Endodermal cell (in vitro differentiated cells): ENCODE results near the gene IQCM. TPM values are rescaled to one million over a fixed set of nuclear protein-coding genes. Genes with fewer than 3 reads are reported as not detected.

Source experiments
- DNase-seq: peaks from one replicate; pipeline ENCODE4 v3.0.0-alpha.2; 2017
- H3K27ac ChIP-seq: 2 replicates; pipeline ENCODE4 v1.5.1; 2013; ENCODE audit warnings: mild to moderate bottlenecking, low read depth, low read length, moderate library complexity
- H3K27me3 ChIP-seq: 2 replicates; pipeline ENCODE4 v1.6.1; 2013; ENCODE audit warnings: mild to moderate bottlenecking, low read length, moderate library complexity; ENCODE audit not compliant: insufficient read depth, control insufficient read depth, poor library complexity, severe bottlenecking
- H3K36me3 ChIP-seq: 2 replicates; pipeline ENCODE4 v1.7.0; 2013; ENCODE audit warnings: mild to moderate bottlenecking, low read length, moderate library complexity; ENCODE audit not compliant: control insufficient read depth, insufficient read depth
- H3K4me1 ChIP-seq: one replicate; pipeline ENCODE4 v1.7.0; 2013; ENCODE audit warnings: low read length; ENCODE audit not compliant: control insufficient read depth, insufficient read depth
- H3K4me3 ChIP-seq: 2 replicates; pipeline ENCODE4 v1.5.1; 2013; ENCODE audit warnings: mild to moderate bottlenecking, low read length, moderate library complexity
- H3K9ac ChIP-seq: 2 replicates; pipeline ENCODE4 v1.6.1; 2013; ENCODE audit warnings: mild to moderate bottlenecking, low read length, moderate library complexity; ENCODE audit not compliant: poor library complexity, severe bottlenecking; ENCODE audit errors: extremely low read depth
- H3K9me3 ChIP-seq: 2 replicates; pipeline ENCODE4 v1.6.1; 2013; ENCODE audit warnings: mild to moderate bottlenecking, low read length, moderate library complexity; ENCODE audit not compliant: control insufficient read depth
- H3K27ac Mint-ChIP-seq: 2 replicates; pipeline ENCODE4 v1.8.0; 2020; ENCODE audit warnings: mixed read lengths
- H3K27me3 Mint-ChIP-seq: 2 replicates; pipeline ENCODE4 v1.8.0; 2021; ENCODE audit warnings: mild to moderate bottlenecking, mixed read lengths; ENCODE audit not compliant: insufficient read depth
- H3K36me3 Mint-ChIP-seq: 2 replicates; pipeline ENCODE4 v1.8.0; 2020; ENCODE audit warnings: low read depth, mixed read lengths
- H3K4me1 Mint-ChIP-seq: 2 replicates; pipeline ENCODE4 v1.8.0; 2020; ENCODE audit warnings: mixed read lengths
- H3K4me3 Mint-ChIP-seq: 2 replicates; pipeline ENCODE4 v1.8.0; 2020; ENCODE audit warnings: mild to moderate bottlenecking, moderate library complexity, mixed read lengths
- H3K9me3 Mint-ChIP-seq: 2 replicates; pipeline ENCODE4 v1.8.0; 2020; ENCODE audit warnings: mild to moderate bottlenecking, mixed read lengths
- CTCF ChIP-seq: fragments of 200-600 bp; sonication (generic); conservative IDR thresholded peaks from 2 replicates; pipeline ENCODE4 v1.5.0; 2021; ENCODE audit warnings: antibody characterized with exemption, mild to moderate bottlenecking
- WGBS, 2 experiments: methylation state at CpG; one replicate each; pipeline versions ENCODE4 v1.1.5 to v1.1.7; 2013; ENCODE audit warnings: missing lambda C conversion rate in 2 of 2, mixed read lengths in 1 of 2; ENCODE audit not compliant: insufficient coverage in 1 of 2, insufficient read length in 1 of 2; 5-methylcytosine and 5-hydroxymethylcytosine counted together
- total RNA-seq, 2 donors: library from RNA; stranded (reverse); fragmentation: NEBNext Ultra II Directional in 1 of 2; extraction: Animal tissue kit (Norgen Biotek cat#: 25700) in 1 of 2; gene quantifications; 2 replicates in 1 of 2; 3 replicates in 1 of 2; pipeline ENCODE4 v1.2.1, GENCODE V29; 2021

Gene IQCM
- total RNA-seq, 2 donors from 2014 or later: not detected

DNA sequence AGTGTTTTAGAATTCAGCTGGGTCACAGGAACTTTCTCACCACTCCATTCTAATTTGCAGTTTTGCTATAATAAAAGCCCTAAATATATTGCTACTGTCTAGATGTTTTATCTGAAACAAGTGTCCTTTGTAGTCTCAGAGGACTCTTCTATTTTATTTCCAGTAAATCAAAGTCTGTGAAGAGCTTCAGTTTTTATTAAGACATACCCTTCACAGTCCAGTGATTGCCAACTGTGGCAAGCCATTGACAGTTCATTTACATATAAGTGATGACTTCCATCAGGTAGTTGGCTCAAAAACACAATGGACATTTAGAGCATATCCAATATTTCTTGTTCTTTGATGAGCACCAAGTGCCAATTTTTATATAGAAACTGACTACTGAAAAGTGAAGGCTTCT, 466.1 kb downstream of the IQCM start:
- no peak for DNase-seq
- Mint-ChIP-seq H3K4me3 (no peak overlapping the region), H3K27me3 (no peaks in the 10 kb centered on the region), H3K4me1 (no peaks in the 10 kb centered on the region), H3K36me3 (no peaks in the 10 kb centered on the region), H3K9me3 (peaks cover 6% of the 10 kb centered on the region), H3K27ac (no peak overlapping the region)
- H3K36me3 ChIP-seq: no peaks in the 10 kb centered on the region
- no peak for TF ChIP-seq CTCF
- no peak overlapping the region for H3K9ac ChIP-seq
- no peaks in the 10 kb centered on the region for H3K4me1 ChIP-seq
- no peaks in the 10 kb centered on the region for H3K27me3 ChIP-seq
- no peaks in the 10 kb centered on the region for H3K9me3 ChIP-seq
- H3K4me3 ChIP-seq: no peak overlapping the region
- H3K27ac ChIP-seq: no peak overlapping the region

DNA sequence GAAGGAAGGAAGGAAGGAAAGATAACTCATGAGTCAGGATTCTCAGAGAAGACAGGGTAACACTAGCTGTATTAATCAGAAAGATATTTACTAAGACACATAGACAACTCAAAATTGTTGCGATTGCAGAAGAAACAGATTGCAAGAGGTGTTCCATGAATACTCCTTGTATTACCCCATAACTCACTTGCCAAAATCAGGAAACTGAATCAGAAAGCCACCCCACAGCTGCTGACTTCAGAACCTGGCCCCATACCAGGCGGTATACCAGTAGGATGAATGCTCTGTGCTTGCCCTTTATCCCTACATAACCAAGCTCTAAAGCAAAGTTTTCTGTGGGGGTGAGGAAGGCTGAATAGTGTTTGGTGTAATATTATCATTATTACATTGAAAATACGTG, 468.5 kb downstream of the IQCM start:
- H3K4me3 Mint-ChIP-seq: no peak overlapping the region
- TF ChIP-seq CTCF: no peak
- Histone ChIP-seq H3K27ac (no peak overlapping the region), H3K36me3 (no peaks in the 10 kb centered on the region), H3K27me3 (no peaks in the 10 kb centered on the region), H3K9me3 (no peaks in the 10 kb centered on the region), H3K4me1 (no peaks in the 10 kb centered on the region), H3K4me3 (no peak overlapping the region), H3K9ac (no peak overlapping the region)
- no peak overlapping the region for H3K27ac Mint-ChIP-seq
- no peaks in the 10 kb centered on the region for H3K36me3 Mint-ChIP-seq
- no peaks in the 10 kb centered on the region for H3K4me1 Mint-ChIP-seq
- no peaks in the 10 kb centered on the region for H3K27me3 Mint-ChIP-seq
- WGBS, 2 experiments: 80 to 94% methylated on average over 1 to 3 of the region's 3 CpGs
- no peak for DNase-seq
- H3K9me3 Mint-ChIP-seq: no peaks in the 10 kb centered on the region

- no peak for TF ChIP-seq CTCF
- H3K9me3 Mint-ChIP-seq: no peaks in the 10 kb centered on the region
- 93 to 100% methylated on average over 1 of the region's 1 CpG for WGBS, 2 experiments
- H3K27me3 Mint-ChIP-seq: no peaks in the 10 kb centered on the region
- no peaks in the 10 kb centered on the region for H3K4me1 Mint-ChIP-seq
- no peak overlapping the region for H3K4me3 Mint-ChIP-seq
- Histone ChIP-seq H3K4me1 (no peaks in the 10 kb centered on the region), H3K9ac (no peak overlapping the region), H3K27ac (no peak overlapping the region), H3K4me3 (no peak overlapping the region), H3K9me3 (no peaks in the 10 kb centered on the region), H3K36me3 (no peaks in the 10 kb centered on the region), H3K27me3 (no peaks in the 10 kb centered on the region)
- DNase-seq: no peak
- H3K36me3 Mint-ChIP-seq: no peaks in the 10 kb centered on the region
- no peak overlapping the region for H3K27ac Mint-ChIP-seq
Observed at GRCh38 chr4:149345424-149345823, 470.2 kb downstream of the IQCM start.
